Measurements from ENCODE around the gene HTR3C. TPM values are rescaled to one million over a fixed set of nuclear protein-coding genes. Genes with fewer than 3 reads are reported as not detected.

The HTR3C gene
- total RNA-seq, 1 experiment from 2014 or later, result not detected

DNA sequence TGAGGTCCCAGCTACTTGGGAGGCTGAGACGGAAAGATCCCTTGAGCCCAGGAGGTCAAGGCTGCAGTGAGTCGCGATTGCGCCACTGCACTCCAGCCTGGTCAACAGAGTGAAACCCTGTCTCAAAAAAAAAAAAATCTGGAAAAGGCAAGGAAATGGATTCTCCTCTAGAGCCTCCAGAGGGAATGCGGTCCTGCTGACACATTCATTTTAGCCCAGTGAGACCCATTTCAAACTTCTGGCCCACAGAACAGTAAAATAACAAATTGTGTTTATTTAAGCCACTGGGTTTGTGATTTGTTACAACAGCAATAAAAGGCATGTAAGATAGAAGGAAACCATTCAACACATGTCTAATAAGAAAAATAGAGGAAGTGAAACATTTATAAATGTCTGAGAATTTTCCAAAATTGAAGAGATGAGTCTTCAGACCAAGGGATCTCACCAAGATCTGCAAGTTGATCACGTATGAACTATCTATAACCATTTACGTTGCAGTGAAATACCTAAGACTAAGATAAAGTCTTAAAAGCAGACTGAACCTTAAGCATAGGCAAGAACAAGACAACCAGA is 44.0 kb downstream of the HTR3C start, which contains the start of gene HTR3E:
TSS of gene HTR3E (plus strand) at position 254 of the 573 bp plus-strand sequence. CDS start 466 bp downstream, outside the sequence.
- Histone ChIP-seq H3K4me2 (ENCODE audit: low read length) (no peak within 1 kb of the TSS), H2AFZ (ENCODE audit: low read length) (no peak within 1 kb of the TSS), H3F3A (ENCODE audit: low read length, unreplicated experiment) (no peaks in the 10 kb centered on the region), H3K79me2 (ENCODE audit: low read length) (no peaks in the 10 kb centered on the region), H3K27me3 (ENCODE audit: low read length) (no peaks in the 10 kb centered on the region), H3K9ac (ENCODE audit: low read length) (no peak within 1 kb of the TSS), H3K36me3 (ENCODE audit: low read depth, low read length) (no peaks in the 10 kb centered on the region), H4K20me1 (ENCODE audit: low read length) (no peaks in the 10 kb centered on the region), H3K4me1 (ENCODE audit: insufficient read depth, low read length) (no peaks in the 10 kb centered on the region), H3K27ac (ENCODE audit: low read length) (no peak within 1 kb of the TSS), H3K9me3 (ENCODE audit: low read length) (peaks cover 4% of the 10 kb centered on the region; the same call in 1 of the 2 replicates), H3K9me2 (replicated peaks; ENCODE audit: low read length) (no peaks in the 10 kb centered on the region), H3K4me3 (ENCODE audit: low read length) (no peak within 1 kb of the TSS)
- POLR2A ChIA-PET (ENCODE audit: unreplicated experiment), result no interaction called here
- ATAC-seq, result no peak
- intact Hi-C loops (cut with micrococcal nuclease), result no loop called here
- BruUV-seq (replicated peaks), result no TSS peak
- TF ChIP-seq CTCF (conservative IDR thresholded peaks at IDR 0.05; ENCODE audit: low read depth, low read length) (no peak), EZH2 (IDR thresholded peaks at IDR 0.05; ENCODE audit: low read length, unreplicated experiment) (no peak)
- DNase-seq, result no peak
- CTCF ChIA-PET, result no interaction called here

GRCh38 chr3:184097556-184097955 is 44.7 kb downstream of the HTR3C start:
- Histone ChIP-seq H3K27me3 (ENCODE audit: low read length) (no peaks in the 10 kb centered on the region), H3K4me2 (ENCODE audit: low read length) (no peak overlapping the region), H2AFZ (ENCODE audit: low read length) (no peak overlapping the region), H3K9me2 (replicated peaks; ENCODE audit: low read length) (no peaks in the 10 kb centered on the region), H4K20me1 (ENCODE audit: low read length) (no peaks in the 10 kb centered on the region), H3K9ac (ENCODE audit: low read length) (no peak overlapping the region), H3K4me3 (ENCODE audit: low read length) (no peak overlapping the region), H3K27ac (ENCODE audit: low read length) (no peak overlapping the region), H3K36me3 (ENCODE audit: low read depth, low read length) (no peaks in the 10 kb centered on the region), H3F3A (ENCODE audit: low read length, unreplicated experiment) (no peaks in the 10 kb centered on the region), H3K4me1 (ENCODE audit: insufficient read depth, low read length) (no peaks in the 10 kb centered on the region), H3K9me3 (ENCODE audit: low read length) (no peaks in the 10 kb centered on the region; the same call in 1 of the 2 replicates), H3K79me2 (ENCODE audit: low read length) (no peaks in the 10 kb centered on the region)
- DNase-seq, result no peak
- intact Hi-C loops (cut with micrococcal nuclease), result no loop called here
- ChIA-PET POLR2A (ENCODE audit: unreplicated experiment) (no interaction called here), CTCF (no interaction called here)
- no TSS peak for BruUV-seq (replicated peaks)
- ATAC-seq, result no peak
- TF ChIP-seq CTCF (conservative IDR thresholded peaks at IDR 0.05; ENCODE audit: low read depth, low read length), result no peak
- no peak for TF ChIP-seq EZH2phosphoT487 (IDR thresholded peaks at IDR 0.05; ENCODE audit: borderline replicate concordance, low read length)
- TF ChIP-seq EZH2 (IDR thresholded peaks at IDR 0.05; ENCODE audit: low read length, unreplicated experiment), result no peak

DNA sequence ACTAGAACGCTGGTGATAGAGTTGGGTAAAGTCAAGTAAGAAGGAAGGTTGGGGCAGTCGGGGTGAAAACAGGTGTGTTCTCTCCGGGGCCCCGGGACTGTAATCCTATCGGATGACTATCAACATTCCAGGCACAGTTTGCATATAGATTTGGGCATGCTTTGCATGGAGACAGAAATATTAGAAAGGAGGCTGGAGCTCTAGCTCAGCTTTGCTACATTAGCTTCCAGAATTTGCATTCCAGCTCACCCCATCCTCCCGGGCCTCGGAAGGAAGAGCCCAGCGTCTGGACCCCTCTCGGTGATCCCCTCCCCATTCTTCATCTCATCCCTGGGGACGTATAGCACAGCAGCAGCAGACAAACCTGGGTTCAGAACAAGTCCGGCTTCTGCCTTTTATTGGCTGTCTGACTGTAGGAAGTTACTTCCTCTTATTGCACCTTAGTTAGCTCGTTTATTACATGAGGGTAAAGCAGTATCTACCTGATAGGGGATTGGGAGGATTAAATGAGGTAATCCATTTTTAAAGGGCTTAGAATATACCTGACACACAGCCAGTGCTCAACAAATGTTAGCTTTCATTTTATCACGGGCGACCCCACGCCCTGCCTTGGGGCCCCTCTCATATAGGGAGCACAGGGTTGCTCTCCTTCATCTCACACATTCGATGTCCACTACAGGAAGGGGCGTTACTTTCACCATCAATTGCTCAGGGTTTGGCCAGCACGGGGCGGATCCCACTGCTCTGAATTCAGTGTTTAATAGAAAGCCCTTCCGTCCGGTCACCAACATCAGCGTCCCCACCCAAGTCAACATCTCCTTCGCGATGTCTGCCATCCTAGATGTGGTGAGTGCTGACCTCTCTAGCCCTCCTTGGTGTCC is 47.2 kb downstream of the HTR3C start:
- H3K9ac ChIP-seq (ENCODE audit: low read length), result no peak overlapping the region
- no peaks in the 10 kb centered on the region for H3K27me3 ChIP-seq (ENCODE audit: low read length)
- no peaks in the 10 kb centered on the region for H3F3A ChIP-seq (ENCODE audit: low read length, unreplicated experiment)
- no peak overlapping the region for H3K4me3 ChIP-seq (ENCODE audit: low read length)
- no peak overlapping the region for H3K4me2 ChIP-seq (ENCODE audit: low read length)
- CTCF ChIA-PET, result no interaction called here
- H3K27ac ChIP-seq (ENCODE audit: low read length), result no peak overlapping the region
- H3K9me2 ChIP-seq (replicated peaks; ENCODE audit: low read length), result no peaks in the 10 kb centered on the region
- no peaks in the 10 kb centered on the region for H3K79me2 ChIP-seq (ENCODE audit: low read length)
- no peak for ATAC-seq
- H4K20me1 ChIP-seq (ENCODE audit: low read length), result no peaks in the 10 kb centered on the region
- no peaks in the 10 kb centered on the region for H3K9me3 ChIP-seq (ENCODE audit: low read length)
- BruUV-seq (replicated peaks), result no TSS peak
- TF ChIP-seq EZH2 (IDR thresholded peaks at IDR 0.05; ENCODE audit: low read length, unreplicated experiment) (no peak), CTCF (conservative IDR thresholded peaks at IDR 0.05; ENCODE audit: low read depth, low read length) (no peak), EZH2phosphoT487 (IDR thresholded peaks at IDR 0.05; ENCODE audit: borderline replicate concordance, low read length) (no peak)
- H3K4me1 ChIP-seq (ENCODE audit: insufficient read depth, low read length), result no peaks in the 10 kb centered on the region
- H3K36me3 ChIP-seq (ENCODE audit: low read depth, low read length), result no peaks in the 10 kb centered on the region
- intact Hi-C loops (cut with micrococcal nuclease), result no loop called here
- POLR2A ChIA-PET (ENCODE audit: unreplicated experiment), result no interaction called here
- 0 out of 2 replicates have a peak overlapping the region, but pooled peaks have one; percentile 20 for H2AFZ ChIP-seq (ENCODE audit: low read length)
- DNase-seq, result no peak

All from PC-3 (cell line).